Measurements from ENCODE around the gene TMEM258. TPM values are rescaled to one million over a fixed set of nuclear protein-coding genes. Genes with fewer than 3 reads are reported as not detected.

Gene TMEM258
- total and polyA plus RNA-seq, 2 donors (not counting 1 experiment from before 2014, with no cell fraction given), result 65.8 to 130 TPM

DNA sequence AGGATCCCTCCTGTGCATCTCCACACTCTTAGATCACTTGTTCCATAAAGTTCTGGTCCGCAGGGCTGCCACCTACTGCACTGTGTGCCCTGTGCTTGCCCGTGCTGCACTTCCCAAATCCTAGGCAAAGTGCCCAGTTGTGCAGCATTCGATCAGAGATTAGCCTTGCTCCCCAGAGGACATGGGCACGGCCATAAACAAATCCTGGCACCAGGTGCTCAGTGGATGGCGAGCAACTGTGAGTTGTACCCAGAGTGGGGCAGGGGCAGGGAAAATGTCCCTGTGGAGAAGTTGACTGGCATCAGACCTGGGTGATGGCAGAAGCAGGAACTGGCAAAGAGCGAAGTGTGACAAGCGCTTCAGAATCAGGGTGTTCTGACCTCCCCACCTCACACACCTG is 40.4 kb upstream of the TMEM258 start:
- CTCF ChIA-PET, result no interaction called here
- DNase-seq, result no peak
- peaks cover 34% of the 10 kb centered on the region for H3K4me1 Mint-ChIP-seq
- Histone ChIP-seq H3K9ac (ENCODE audit: low read length) (no peak overlapping the region), H2AFZ (ENCODE audit: insufficient read depth, low read depth, low read length, poor library complexity, severe bottlenecking) (no peak overlapping the region), H3K4me3 (ENCODE audit: control extremely low read depth in 1 of 5, extremely low read depth in 1 of 5, insufficient read depth in 1 of 5, low read depth in 2 of 5, low read length in 4 of 5) (no peak overlapping the region), H3K4me1 (ENCODE audit: control insufficient read depth in 2 of 2, insufficient read depth in 2 of 2, low read length in 2 of 2) (peaks cover 24 to 41% of the 10 kb centered on the region in 2 donors), H3K4me2 (replicated peaks; ENCODE audit: low read depth, low read length, poor library complexity, severe bottlenecking) (no peak overlapping the region), H3K27ac (ENCODE audit: low read length in 2 of 2) (no peak overlapping the region), H3K36me3 (replicated peaks in 1 of 2; ENCODE audit: control extremely low read depth in 1 of 2, control insufficient read depth in 1 of 2, extremely low read depth in 1 of 2, insufficient read depth in 2 of 2, low read length in 1 of 2) (no peaks in the 10 kb centered on the region), H3K79me2 (ENCODE audit: control insufficient read depth, insufficient read depth, low read length) (no peaks in the 10 kb centered on the region), H3K9me3 (ENCODE audit: control extremely low read depth in 1 of 3, control insufficient read depth in 2 of 3, insufficient read depth in 1 of 3, low read length in 2 of 3) (peaks cover 0 to 3% (median 0%) of the 10 kb centered on the region in 3 donors), H3K27me3 (replicated peaks in 1 of 4; ENCODE audit: control extremely low read depth in 1 of 4, control insufficient read depth in 3 of 4, insufficient read depth in 4 of 4, low read length in 3 of 4) (peaks cover 0 to 11% (median 2%) of the 10 kb centered on the region in 4 experiments), H4K20me1 (ENCODE audit: control insufficient read depth, insufficient read depth, low read length, poor library complexity, severe bottlenecking) (no peaks in the 10 kb centered on the region)
- no peaks in the 10 kb centered on the region for H3K9me3 Mint-ChIP-seq (ENCODE audit: insufficient read depth)
- no peak overlapping the region for H3K27ac Mint-ChIP-seq
- ATAC-seq (ENCODE audit: low read depth), result no peak
- 62% methylated on average over 7 of the region's 7 CpGs for WGBS (ENCODE audit: insufficient coverage)
- no peak for TF ChIP-seq EZH2 (IDR thresholded peaks at IDR 0.05; ENCODE audit: borderline replicate concordance, insufficient read depth, low read depth, low read length, poor library complexity, severe bottlenecking)
- TF ChIP-seq, protein P1, sequence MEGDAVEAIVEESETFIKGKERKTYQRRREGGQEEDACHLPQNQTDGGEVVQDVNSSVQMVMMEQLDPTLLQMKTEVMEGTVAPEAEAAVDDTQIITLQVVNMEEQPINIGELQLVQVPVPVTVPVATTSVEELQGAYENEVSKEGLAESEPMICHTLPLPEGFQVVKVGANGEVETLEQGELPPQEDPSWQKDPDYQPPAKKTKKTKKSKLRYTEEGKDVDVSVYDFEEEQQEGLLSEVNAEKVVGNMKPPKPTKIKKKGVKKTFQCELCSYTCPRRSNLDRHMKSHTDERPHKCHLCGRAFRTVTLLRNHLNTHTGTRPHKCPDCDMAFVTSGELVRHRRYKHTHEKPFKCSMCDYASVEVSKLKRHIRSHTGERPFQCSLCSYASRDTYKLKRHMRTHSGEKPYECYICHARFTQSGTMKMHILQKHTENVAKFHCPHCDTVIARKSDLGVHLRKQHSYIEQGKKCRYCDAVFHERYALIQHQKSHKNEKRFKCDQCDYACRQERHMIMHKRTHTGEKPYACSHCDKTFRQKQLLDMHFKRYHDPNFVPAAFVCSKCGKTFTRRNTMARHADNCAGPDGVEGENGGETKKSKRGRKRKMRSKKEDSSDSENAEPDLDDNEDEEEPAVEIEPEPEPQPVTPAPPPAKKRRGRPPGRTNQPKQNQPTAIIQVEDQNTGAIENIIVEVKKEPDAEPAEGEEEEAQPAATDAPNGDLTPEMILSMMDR (IDR thresholded peaks at IDR 0.05), result no peak
- no peaks in the 10 kb centered on the region for H3K27me3 Mint-ChIP-seq
- intact Hi-C loops (cut with micrococcal nuclease), result no loop called here
- no peak overlapping the region for H3K4me3 Mint-ChIP-seq
- POLR2A ChIA-PET, result no interaction called here

DNA sequence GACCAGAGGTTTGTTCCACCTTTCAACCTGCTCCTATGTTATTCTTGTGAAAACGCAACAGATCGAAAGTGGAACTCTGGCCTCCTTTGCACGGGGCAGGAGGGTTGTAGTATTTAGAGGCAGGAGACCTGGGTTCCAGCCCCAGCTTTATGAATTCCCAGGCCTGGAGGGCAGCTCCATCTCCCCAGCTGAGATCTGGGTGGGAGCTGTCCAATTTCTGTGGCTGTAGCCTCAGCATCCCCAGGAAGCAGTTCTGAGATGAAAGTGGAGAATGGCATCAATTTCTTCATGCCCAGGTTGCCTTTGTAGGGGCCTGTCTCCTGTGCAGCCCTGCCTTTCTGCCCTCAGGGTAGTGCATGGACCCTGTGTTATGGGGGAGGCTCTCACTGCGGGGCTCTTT is 39.8 kb upstream of the TMEM258 start:
- no peak for ATAC-seq (ENCODE audit: low read depth)
- no peak overlapping the region for H2AFZ ChIP-seq (ENCODE audit: insufficient read depth, low read depth, low read length, poor library complexity, severe bottlenecking)
- no peak overlapping the region for H3K4me3 ChIP-seq (ENCODE audit: control extremely low read depth in 1 of 5, extremely low read depth in 1 of 5, insufficient read depth in 1 of 5, low read depth in 2 of 5, low read length in 4 of 5)
- CTCF ChIA-PET, result interaction anchor here (0.7 kb wide), 1 partner anchor 34 kb away, joined by 3 read pairs; no protein-coding TSS in a partner anchor
- H3K4me1 ChIP-seq (ENCODE audit: control insufficient read depth in 2 of 2, insufficient read depth in 2 of 2, low read length in 2 of 2), result peaks cover 24 to 42% of the 10 kb centered on the region in 2 donors
- Mint-ChIP-seq H3K9me3 (ENCODE audit: insufficient read depth) (no peaks in the 10 kb centered on the region), H3K27me3 (no peaks in the 10 kb centered on the region), H3K27ac (no peak overlapping the region), H3K4me1 (peaks cover 37% of the 10 kb centered on the region), H3K4me3 (no peak overlapping the region)
- H3K36me3 ChIP-seq (replicated peaks in 1 of 2; ENCODE audit: control extremely low read depth in 1 of 2, control insufficient read depth in 1 of 2, extremely low read depth in 1 of 2, insufficient read depth in 2 of 2, low read length in 1 of 2), result no peaks in the 10 kb centered on the region
- no peaks in the 10 kb centered on the region for H3K79me2 ChIP-seq (ENCODE audit: control insufficient read depth, insufficient read depth, low read length)
- intact Hi-C loops (cut with micrococcal nuclease), result no loop called here
- H4K20me1 ChIP-seq (ENCODE audit: control insufficient read depth, insufficient read depth, low read length, poor library complexity, severe bottlenecking), result no peaks in the 10 kb centered on the region
- H3K9ac ChIP-seq (ENCODE audit: low read length), result no peak overlapping the region
- H3K27me3 ChIP-seq (replicated peaks in 1 of 4; ENCODE audit: control extremely low read depth in 1 of 4, control insufficient read depth in 3 of 4, insufficient read depth in 4 of 4, low read length in 3 of 4), result peaks cover 0 to 13% (median 2%) of the 10 kb centered on the region in 4 experiments
- no peak overlapping the region for H3K4me2 ChIP-seq (replicated peaks; ENCODE audit: low read depth, low read length, poor library complexity, severe bottlenecking)
- no peak overlapping the region for H3K27ac ChIP-seq (ENCODE audit: low read length in 2 of 2)
- POLR2A ChIA-PET, result no interaction called here
- no peak for DNase-seq
- WGBS (ENCODE audit: insufficient coverage), result 71% methylated on average over 4 of the region's 4 CpGs
- TF ChIP-seq, protein P1 (IDR thresholded peaks at IDR 0.05), result no peak
- TF ChIP-seq EZH2 (IDR thresholded peaks at IDR 0.05; ENCODE audit: borderline replicate concordance, insufficient read depth, low read depth, low read length, poor library complexity, severe bottlenecking), result no peak
- H3K9me3 ChIP-seq (ENCODE audit: control extremely low read depth in 1 of 3, control insufficient read depth in 2 of 3, insufficient read depth in 1 of 3, low read length in 2 of 3), result peaks cover 0 to 3% (median 0%) of the 10 kb centered on the region in 3 donors
